ENCODE results near the gene RUSC1.
A peak's percentile ranks its signal among the peaks of the same experiment; 100 is the strongest.

Gene RUSC1

GRCh38 chr1:155295183-155295941 is 25.3 kb upstream of the RUSC1 start:
- DNase-seq (ENCODE audit: low read depth in 2 of 2) = no peak

GRCh38 chr1:155295942-155296267 is 24.8 kb upstream of the RUSC1 start:
- DNase-seq (ENCODE audit: low read depth in 2 of 2) = no peak

- DNase-seq (ENCODE audit: low read depth in 2 of 2) = no peak
These were observed 24.0 kb upstream of the RUSC1 start for GRCh38 chr1:155296661-155297060.

DNA sequence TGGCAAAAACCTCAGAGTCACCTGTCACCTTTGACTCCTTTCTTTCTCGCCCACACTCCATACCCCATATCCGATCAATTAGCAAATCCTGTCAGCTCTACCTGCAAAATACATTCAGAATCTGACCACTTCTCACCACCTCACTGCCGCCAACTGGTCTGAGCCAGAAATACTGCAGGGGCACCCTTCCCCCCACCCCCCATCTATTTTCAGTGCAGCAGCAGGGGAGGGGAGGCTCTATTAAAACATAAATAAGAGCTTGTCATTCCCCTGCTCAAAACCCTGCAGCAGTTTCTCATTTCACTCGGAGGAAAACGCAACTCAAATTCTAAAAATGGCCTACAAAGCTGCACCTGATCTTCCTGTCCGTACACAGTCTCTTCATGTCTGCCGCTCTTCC is 23.3 kb upstream of the RUSC1 start:
- DNase-seq (ENCODE audit: low read depth in 2 of 2) = no peak

DNA sequence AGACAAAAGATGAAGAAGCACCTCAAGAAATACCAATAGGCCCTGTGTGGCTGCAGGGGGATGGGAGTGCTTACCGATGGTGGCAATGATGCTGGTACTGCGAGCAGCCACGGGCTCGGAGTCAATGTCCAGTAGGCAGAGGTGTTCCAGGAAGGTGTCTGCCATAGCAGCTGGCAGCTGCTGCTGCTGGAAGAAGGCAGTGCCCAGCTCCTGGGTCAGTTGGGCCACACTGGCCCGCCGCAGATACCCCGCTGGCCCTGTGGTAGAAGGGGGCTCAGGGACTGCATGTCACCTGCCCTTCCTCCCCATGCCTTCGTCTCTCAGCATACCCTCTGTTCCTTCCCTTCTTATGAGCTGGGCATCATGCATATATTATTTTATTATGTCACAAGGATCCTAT is 20.7 kb upstream of the RUSC1 start:
- DNase-seq (ENCODE audit: low read depth in 2 of 2) = no peak

DNA sequence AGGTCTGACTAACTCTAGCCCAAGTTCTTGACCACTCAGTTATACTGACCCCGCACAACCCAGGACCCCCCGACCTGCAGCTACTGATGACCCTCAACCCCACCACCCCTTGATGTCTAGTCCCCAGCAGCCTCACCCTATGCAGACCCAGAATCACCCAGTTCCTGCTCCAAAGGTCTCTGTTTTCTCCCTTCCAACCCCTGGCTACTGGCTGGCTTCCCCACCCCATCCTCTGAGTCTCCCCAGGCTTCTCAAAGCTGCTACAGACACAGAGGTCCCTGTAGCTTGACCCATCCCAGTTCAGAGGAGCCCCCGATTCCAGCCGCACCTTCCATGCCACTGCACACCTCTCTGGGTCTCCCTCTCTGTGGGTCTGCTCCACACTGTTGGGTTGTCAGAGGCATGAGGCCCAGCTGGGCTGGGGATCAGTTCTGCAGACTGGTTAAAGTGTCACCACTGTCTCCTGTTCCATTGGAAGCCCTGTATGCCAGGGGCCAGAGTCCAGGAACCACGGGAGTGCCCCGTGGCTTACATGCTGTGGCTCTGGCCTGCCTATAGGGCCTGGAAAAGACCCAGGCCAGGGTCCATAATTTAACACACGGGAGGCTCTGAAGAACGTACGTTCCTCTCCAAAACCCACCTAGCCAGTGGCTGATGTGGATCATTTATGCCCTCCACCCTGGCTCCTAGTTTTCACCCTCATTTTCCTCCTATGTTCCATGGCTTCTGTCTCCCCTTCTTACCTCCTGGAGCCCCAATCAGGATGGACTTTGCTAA is 20.0 kb upstream of the RUSC1 start:
- DNase-seq (ENCODE audit: low read depth in 2 of 2) = no peak

DNA sequence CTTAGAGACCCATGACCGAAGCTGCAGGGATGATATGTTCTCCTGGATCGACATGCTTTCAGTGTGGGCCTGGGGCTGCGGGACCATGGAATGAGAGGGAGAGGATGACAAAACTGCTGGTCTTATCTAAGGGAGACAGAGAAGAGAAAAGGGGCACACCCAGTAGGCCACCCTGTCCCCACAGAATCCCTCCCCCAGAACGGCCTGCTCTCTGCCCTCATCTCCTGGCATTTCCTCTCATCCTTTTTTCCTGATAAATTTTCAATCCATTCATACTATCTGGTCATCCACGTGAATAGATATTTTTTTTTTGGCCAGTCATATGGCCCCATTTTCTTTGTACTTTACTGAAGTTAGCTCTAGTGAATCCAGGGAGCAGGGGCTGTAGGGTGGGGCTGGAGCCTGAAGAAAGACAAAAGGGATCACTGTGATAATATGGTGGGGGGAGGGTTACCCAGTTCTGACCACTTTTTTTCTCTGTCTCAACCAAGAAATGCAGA is 19.3 kb upstream of the RUSC1 start, which contains the start of gene PKLR:
TSS of gene PKLR (minus strand) at position 97 of the 500 bp plus-strand sequence. CDS start at position 54, 43 bp downstream.
- DNase-seq (ENCODE audit: low read depth in 2 of 2) = no peak

GRCh38 chr1:155304558-155305063 is 16.1 kb upstream of the RUSC1 start:
- DNase-seq (ENCODE audit: low read depth in 2 of 2) = no peak

DNA sequence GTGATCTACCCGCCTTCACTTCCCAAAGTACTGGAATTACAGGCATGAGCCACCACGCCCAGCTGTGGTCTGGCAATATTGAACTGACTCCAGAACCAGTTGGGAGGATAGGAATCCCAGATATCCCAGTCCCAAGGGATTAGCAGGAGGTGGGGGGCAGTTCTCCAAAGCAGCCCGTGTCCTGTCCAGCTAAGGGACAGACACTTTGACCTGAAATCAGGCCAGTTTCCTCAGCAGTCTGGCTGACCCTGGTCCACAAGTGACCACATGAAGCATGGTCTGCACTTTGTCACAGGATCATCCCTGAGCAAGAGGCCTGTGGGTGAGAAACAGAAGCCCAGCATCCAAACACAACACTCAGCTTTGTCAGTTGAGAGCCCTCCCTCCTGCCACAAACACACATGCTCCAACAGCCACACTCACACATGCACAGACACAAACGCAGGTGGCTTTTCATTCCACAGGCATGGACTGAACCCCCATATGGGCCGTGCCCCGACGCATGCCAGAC is 14.8 kb upstream of the RUSC1 start:
- no peak for DNase-seq (ENCODE audit: low read depth in 2 of 2)

DNA sequence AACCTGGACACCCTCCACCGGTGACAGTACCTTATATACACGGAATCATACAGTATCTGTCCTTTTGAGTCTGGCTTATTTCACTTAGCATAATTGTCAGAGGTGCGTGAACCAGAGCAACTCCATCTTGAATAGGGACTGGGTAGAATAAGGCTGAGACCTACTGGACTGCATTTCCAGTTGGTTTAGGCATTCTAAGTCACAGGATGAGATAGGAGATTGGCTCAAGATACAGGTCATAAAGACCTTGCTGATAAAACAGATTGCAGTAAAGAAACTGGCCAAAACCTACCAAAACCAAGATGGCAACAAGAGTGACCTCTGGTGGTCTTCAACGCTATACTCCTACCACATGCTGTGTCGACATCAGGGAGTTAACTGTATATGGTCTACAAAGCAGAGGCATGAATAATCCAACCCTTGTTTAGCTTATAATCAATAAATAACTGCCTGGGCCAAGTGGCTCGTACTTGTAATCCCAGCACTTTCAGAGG is 13.4 kb upstream of the RUSC1 start:
- no peak for DNase-seq (ENCODE audit: low read depth in 2 of 2)

GRCh38 chr1:155308493-155309422 is 11.9 kb upstream of the RUSC1 start, which contains the start of gene FDPS:
TSS of gene FDPS (plus strand) at chr1:155308866. CDS start at chr1:155309790, 924 bp downstream.
- DNase-seq (ENCODE audit: low read depth in 2 of 2) = peak; percentile 94 to 97

DNA sequence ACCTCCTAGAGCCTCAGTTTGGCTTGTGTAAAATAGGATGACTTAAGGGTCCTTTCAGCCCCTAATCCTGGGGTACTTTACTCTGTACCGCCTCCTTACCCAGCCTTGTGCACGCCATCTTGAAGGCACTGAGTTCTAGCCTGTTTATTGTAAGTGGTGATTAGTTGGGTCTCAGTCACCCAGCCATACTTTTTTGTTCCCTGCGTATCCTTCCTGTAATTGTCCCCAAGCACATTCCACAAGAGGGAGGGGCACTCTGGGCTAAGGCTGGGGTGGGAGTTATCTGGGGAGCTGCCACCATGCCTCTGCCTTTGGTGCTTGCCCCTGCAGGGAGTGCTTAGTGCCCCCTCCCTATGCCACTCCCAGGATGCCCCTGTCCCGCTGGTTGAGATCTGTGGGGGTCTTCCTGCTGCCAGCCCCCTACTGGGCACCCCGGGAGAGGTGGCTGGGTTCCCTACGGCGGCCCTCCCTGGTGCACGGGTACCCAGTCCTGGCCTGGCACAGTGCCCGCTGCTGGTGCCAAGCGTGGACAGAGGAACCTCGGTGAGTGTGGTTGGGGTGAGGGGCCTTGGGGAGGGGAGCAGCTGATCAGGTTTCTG is 11.2 kb upstream of the RUSC1 start:
- no peak for DNase-seq (ENCODE audit: low read depth in 2 of 2)

- no peak for DNase-seq (ENCODE audit: low read depth in 2 of 2)
These were observed 7.4 kb upstream of the RUSC1 start for GRCh38 chr1:155313261-155313660.

- no peak for DNase-seq (ENCODE audit: low read depth in 2 of 2)
These were observed 3.8 kb upstream of the RUSC1 start for GRCh38 chr1:155316922-155317321.

GRCh38 chr1:155318082-155318481 is 2.6 kb upstream of the RUSC1 start:
- no peak for DNase-seq (ENCODE audit: low read depth in 2 of 2)

DNA sequence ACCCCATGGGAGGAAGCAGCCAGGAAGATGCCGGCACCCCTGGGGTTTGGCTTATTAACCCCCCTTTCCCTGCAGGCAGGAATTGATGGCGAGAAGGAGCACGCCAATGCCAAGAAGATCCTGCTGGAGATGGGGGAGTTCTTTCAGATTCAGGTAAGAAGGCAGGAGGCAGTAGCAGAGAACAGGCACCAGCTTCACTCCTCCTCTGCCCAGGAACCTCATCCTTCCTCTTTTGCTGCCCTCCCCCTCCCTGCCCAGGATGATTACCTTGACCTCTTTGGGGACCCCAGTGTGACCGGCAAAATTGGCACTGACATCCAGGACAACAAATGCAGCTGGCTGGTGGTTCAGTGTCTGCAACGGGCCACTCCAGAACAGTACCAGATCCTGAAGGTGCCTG is 1.2 kb upstream of the RUSC1 start:
- DNase-seq (ENCODE audit: low read depth in 2 of 2) = no peak

- DNase-seq (ENCODE audit: low read depth in 2 of 2) = no peak
These were observed 442 bp upstream of the RUSC1 start for GRCh38 chr1:155320252-155320651.

DNA sequence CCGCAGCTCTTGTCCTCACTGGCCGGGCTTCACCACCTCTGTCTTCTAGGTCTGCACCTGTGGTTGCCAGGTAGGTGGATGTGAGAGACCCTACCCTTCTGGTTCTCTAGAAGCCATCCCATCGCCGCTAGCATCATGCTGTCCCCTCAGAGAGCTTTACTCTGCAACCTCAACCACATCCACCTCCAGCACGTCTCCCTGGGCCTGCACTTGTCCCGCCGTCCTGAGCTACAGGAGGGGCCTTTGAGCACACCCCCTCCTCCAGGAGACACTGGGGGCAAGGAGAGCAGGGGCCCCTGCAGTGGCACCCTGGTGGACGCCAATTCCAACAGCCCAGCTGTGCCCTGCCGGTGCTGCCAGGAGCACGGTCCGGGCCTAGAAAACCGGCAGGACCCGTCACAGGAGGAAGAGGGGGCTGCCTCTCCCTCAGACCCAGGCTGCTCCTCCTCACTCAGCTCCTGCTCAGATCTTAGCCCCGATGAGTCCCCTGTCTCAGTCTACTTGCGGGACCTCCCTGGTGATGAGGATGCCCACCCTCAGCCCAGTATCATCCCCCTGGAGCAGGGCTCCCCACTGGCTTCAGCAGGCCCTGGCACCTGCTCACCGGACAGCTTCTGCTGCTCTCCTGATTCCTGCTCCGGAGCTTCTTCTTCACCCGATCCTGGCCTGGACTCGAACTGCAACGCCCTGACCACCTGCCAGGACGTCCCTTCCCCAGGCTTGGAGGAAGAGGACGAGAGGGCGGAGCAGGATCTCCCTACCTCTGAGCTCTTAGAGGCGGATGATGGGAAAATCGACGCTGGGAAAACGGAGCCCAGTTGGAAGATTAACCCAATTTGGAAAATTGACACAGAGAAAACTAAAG is 1.2 kb downstream of the RUSC1 start:
- no peak for DNase-seq (ENCODE audit: low read depth in 2 of 2)

DNA sequence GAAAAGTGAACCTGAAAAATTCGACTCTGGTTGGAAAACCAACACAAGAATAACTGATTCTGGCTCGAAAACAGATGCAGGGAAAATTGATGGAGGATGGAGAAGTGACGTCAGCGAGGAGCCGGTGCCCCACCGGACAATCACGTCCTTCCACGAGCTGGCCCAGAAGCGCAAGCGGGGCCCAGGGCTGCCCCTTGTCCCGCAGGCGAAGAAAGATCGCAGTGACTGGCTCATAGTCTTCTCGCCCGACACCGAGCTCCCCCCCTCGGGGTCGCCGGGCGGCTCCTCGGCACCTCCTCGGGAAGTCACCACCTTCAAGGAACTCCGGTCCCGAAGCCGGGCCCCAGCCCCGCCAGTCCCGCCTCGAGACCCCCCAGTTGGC is 1.9 kb downstream of the RUSC1 start:
- no peak for DNase-seq (ENCODE audit: low read depth in 2 of 2)

Data from stimulated activated CD8-positive, alpha-beta memory T cell treated with anti-CD3 and anti-CD28 coated beads, Interleukin-15, amount 100 ng/mL, for 4 hours (primary cell).